ENCODE data around the gene ZNF862.
A peak's percentile ranks its signal among the peaks of the same experiment; 100 is the strongest.
"Not testable (repeated sequence)": the region's sequence is repeated elsewhere in the genome, so short reads cannot be mapped to it uniquely, and the experiment has no call there.

The ZNF862 gene

GRCh38 chr7:149894957-149895356 lies 56.8 kb downstream of the ZNF862 start:
- DNase-seq; intact Hi-C loops (cut with DNase I): not testable (repeated sequence)

GRCh38 chr7:149907776-149908376 lies 69.7 kb downstream of the ZNF862 start:
- intact Hi-C loops (cut with DNase I) = not testable (repeated sequence)
- DNase-seq = peak in 3 of 10 donors; percentile 19 to 77 (median 32)

- intact Hi-C loops (cut with DNase I); DNase-seq: not testable (repeated sequence)
These were observed 72.0 kb downstream of the ZNF862 start for GRCh38 chr7:149910219-149910618.

- DNase-seq; intact Hi-C loops (cut with DNase I): not testable (repeated sequence)
These were observed 74.0 kb downstream of the ZNF862 start for GRCh38 chr7:149912126-149912525.

Data from posterior cingulate gyrus (tissue), 11 donors.